Colonic mucosa (tissue), 4 donors: ENCODE results near the gene SCIN. TPM values are rescaled to one million over a fixed set of nuclear protein-coding genes. Genes with fewer than 3 reads are reported as not detected.

ENCODE experiments used
- DNase-seq: peaks from one replicate; pipeline ENCODE4 v3.0.0-alpha.2; 2020
- H3K27ac ChIP-seq: fragments of 200-600 bp; one replicate; pipeline ENCODE4 v1.8.0; 2021
- H3K27me3 ChIP-seq: fragments of 200-600 bp; one replicate; pipeline ENCODE4 v1.8.0; 2021
- H3K36me3 ChIP-seq: fragments of 200-600 bp; one replicate; pipeline ENCODE4 v1.8.0; 2021
- H3K4me1 ChIP-seq: fragments of 200-600 bp; one replicate; pipeline ENCODE4 v1.8.0; 2021; ENCODE audit warnings: mild to moderate bottlenecking
- H3K4me3 ChIP-seq: fragments of 200-600 bp; one replicate; pipeline ENCODE4 v1.8.0; 2021
- H3K9ac ChIP-seq, 2 donors: one replicate each; pipeline ENCODE4 v1.7.0; 2013; ENCODE audit warnings: control low read depth in 2 of 2, low read depth in 2 of 2, low read length in 2 of 2
- H3K9me3 ChIP-seq: fragments of 200-600 bp; one replicate; pipeline ENCODE4 v1.8.0; 2021
- CTCF ChIP-seq: fragments of 200-600 bp; IDR thresholded peaks from one replicate; pipeline ENCODE4 v1.8.0; 2022; ENCODE audit warnings: antibody characterized with exemption, mild to moderate bottlenecking
- intact Hi-C: fragments of 100-400 bp; cut with DNase I; formaldehyde crosslinking; loops from one replicate; pipeline ENCODE4 v1.14.1; 2022
- total RNA-seq, 2 donors: library from RNA; stranded (reverse); fragmentation: NEBNext Ultra II Directional in 1 of 2; extraction: Animal tissue kit (Norgen Biotek cat#: 25700) in 1 of 2; gene quantifications; one replicate each; pipeline ENCODE4 v1.2.1, GENCODE V29; 2021
- donor health status: healthy.
- donor health status: DM: no; HTN: no; CAD: no.
- donor health status: DM: no; HTN: no; CAD: no.

Gene SCIN
- total RNA-seq, 2 donors from 2014 or later: 20.8 to 57.4 TPM

GRCh38 chr7:12581897-12582296, 11.4 kb downstream of the SCIN start:
- H3K4me1 ChIP-seq: no peaks in the 10 kb centered on the region
- no peaks in the 10 kb centered on the region for H3K27me3 ChIP-seq
- no peaks in the 10 kb centered on the region for H3K36me3 ChIP-seq
- no peaks in the 10 kb centered on the region for H3K9me3 ChIP-seq
- intact Hi-C loops: no loop called here
- DNase-seq: no peak
- no peak overlapping the region for H3K9ac ChIP-seq
- no peak overlapping the region for H3K4me3 ChIP-seq
- no peak for TF ChIP-seq CTCF
- no peak overlapping the region for H3K27ac ChIP-seq

GRCh38 chr7:12582362-12582761, 11.8 kb downstream of the SCIN start:
- no peak overlapping the region for H3K9ac ChIP-seq
- no peaks in the 10 kb centered on the region for H3K36me3 ChIP-seq
- no peaks in the 10 kb centered on the region for H3K27me3 ChIP-seq
- H3K27ac ChIP-seq: no peak overlapping the region
- no peaks in the 10 kb centered on the region for H3K9me3 ChIP-seq
- no peaks in the 10 kb centered on the region for H3K4me1 ChIP-seq
- H3K4me3 ChIP-seq: no peak overlapping the region
- intact Hi-C loops: no loop called here
- TF ChIP-seq CTCF: no peak
- DNase-seq: no peak

GRCh38 chr7:12583176-12583575, 12.7 kb downstream of the SCIN start:
- no peak overlapping the region for H3K4me3 ChIP-seq
- DNase-seq: no peak
- H3K4me1 ChIP-seq: no peaks in the 10 kb centered on the region
- H3K27ac ChIP-seq: no peak overlapping the region
- TF ChIP-seq CTCF: no peak
- H3K9me3 ChIP-seq: no peaks in the 10 kb centered on the region
- intact Hi-C loops: no loop called here
- H3K36me3 ChIP-seq: no peaks in the 10 kb centered on the region
- H3K9ac ChIP-seq: no peak overlapping the region
- no peaks in the 10 kb centered on the region for H3K27me3 ChIP-seq

GRCh38 chr7:12583922-12584321, 13.4 kb downstream of the SCIN start:
- TF ChIP-seq CTCF: no peak
- intact Hi-C loops: no loop called here
- no peaks in the 10 kb centered on the region for H3K36me3 ChIP-seq
- no peaks in the 10 kb centered on the region for H3K4me1 ChIP-seq
- no peaks in the 10 kb centered on the region for H3K9me3 ChIP-seq
- H3K9ac ChIP-seq: no peak overlapping the region
- no peaks in the 10 kb centered on the region for H3K27me3 ChIP-seq
- no peak for DNase-seq
- no peak overlapping the region for H3K4me3 ChIP-seq
- peak overlapping the region; percentile 28 for H3K27ac ChIP-seq

- Histone ChIP-seq H3K36me3 (no peaks in the 10 kb centered on the region), H3K27ac (peak overlapping the region; percentile 28), H3K4me1 (no peaks in the 10 kb centered on the region), H3K27me3 (no peaks in the 10 kb centered on the region), H3K9me3 (no peaks in the 10 kb centered on the region), H3K4me3 (no peak overlapping the region), H3K9ac (no peak overlapping the region)
- no peak for TF ChIP-seq CTCF
- peak; percentile 40 for DNase-seq
- intact Hi-C loops: no loop called here
Measured at GRCh38 chr7:12584930-12585329, 14.4 kb downstream of the SCIN start.

- no peak for TF ChIP-seq CTCF
- Histone ChIP-seq H3K4me3 (no peak overlapping the region), H3K27ac (no peak overlapping the region), H3K9me3 (no peaks in the 10 kb centered on the region), H3K9ac (no peak overlapping the region), H3K36me3 (no peaks in the 10 kb centered on the region), H3K4me1 (no peaks in the 10 kb centered on the region), H3K27me3 (no peaks in the 10 kb centered on the region)
- no peak for DNase-seq
- intact Hi-C loops: no loop called here
Measured at GRCh38 chr7:12586271-12586670, 15.8 kb downstream of the SCIN start.
